ENCODE results near the gene KIAA1217.

DNA sequence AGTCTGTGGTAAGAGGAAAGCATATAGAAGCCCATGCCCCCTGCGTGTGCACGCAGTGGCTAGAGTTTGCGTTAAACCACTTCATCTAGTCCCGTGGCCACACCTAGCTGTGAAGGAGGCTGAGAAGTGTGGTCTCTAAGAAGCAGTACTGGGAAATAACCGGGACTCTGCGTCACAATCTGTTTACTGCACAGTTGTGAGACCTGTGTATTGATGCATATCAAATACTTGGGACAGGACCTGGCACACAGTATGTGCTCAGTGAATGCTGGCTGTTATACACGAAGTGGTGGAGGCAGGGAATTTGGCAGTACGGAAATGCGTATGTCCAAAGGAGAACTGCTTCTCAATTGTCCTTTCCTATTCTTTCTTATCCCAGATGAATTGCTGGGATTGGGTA is 365.2 kb downstream of the KIAA1217 start:
- TF ChIP-seq, protein P1, sequence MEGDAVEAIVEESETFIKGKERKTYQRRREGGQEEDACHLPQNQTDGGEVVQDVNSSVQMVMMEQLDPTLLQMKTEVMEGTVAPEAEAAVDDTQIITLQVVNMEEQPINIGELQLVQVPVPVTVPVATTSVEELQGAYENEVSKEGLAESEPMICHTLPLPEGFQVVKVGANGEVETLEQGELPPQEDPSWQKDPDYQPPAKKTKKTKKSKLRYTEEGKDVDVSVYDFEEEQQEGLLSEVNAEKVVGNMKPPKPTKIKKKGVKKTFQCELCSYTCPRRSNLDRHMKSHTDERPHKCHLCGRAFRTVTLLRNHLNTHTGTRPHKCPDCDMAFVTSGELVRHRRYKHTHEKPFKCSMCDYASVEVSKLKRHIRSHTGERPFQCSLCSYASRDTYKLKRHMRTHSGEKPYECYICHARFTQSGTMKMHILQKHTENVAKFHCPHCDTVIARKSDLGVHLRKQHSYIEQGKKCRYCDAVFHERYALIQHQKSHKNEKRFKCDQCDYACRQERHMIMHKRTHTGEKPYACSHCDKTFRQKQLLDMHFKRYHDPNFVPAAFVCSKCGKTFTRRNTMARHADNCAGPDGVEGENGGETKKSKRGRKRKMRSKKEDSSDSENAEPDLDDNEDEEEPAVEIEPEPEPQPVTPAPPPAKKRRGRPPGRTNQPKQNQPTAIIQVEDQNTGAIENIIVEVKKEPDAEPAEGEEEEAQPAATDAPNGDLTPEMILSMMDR (IDR thresholded peaks at IDR 0.05) = no peak
- TF ChIP-seq POLR2A (IDR thresholded peaks at IDR 0.05) = no peak

Measured in adrenal gland (tissue), 5 donors.